Neural crest cell (in vitro differentiated cells): ENCODE measurements around the gene PMEPA1. TPM values are rescaled to one million over a fixed set of nuclear protein-coding genes. Genes with fewer than 3 reads are reported as not detected.
A peak's percentile ranks its signal among the peaks of the same experiment; 100 is the strongest.

Source experiments
- DNase-seq: peaks from one replicate; pipeline ENCODE4 v3.0.0; 2021; ENCODE audit warnings: low read depth, mixed read lengths, low spot score
- H3K27ac Mint-ChIP-seq: one replicate; pipeline ENCODE4 v1.8.0; 2021; ENCODE audit warnings: mild to moderate bottlenecking, mixed read lengths; ENCODE audit not compliant: unreplicated experiment
- H3K27me3 Mint-ChIP-seq: 2 replicates; pipeline ENCODE4 v1.8.0; 2021; ENCODE audit warnings: low read depth, mild to moderate bottlenecking, mixed read lengths
- H3K36me3 Mint-ChIP-seq: 2 replicates; pipeline ENCODE4 v1.8.0; 2021; ENCODE audit warnings: low read depth, mild to moderate bottlenecking, mixed read lengths
- H3K4me1 Mint-ChIP-seq: 2 replicates; pipeline ENCODE4 v1.8.0; 2021; ENCODE audit warnings: mixed read lengths
- H3K4me3 Mint-ChIP-seq: one replicate; pipeline ENCODE4 v1.8.0; 2021; ENCODE audit warnings: mild to moderate bottlenecking, mixed read lengths
- H3K9me3 Mint-ChIP-seq: 2 replicates; pipeline ENCODE4 v1.8.0; 2021; ENCODE audit warnings: mixed read lengths
- CTCF ChIP-seq: fragments of 200-600 bp; sonication (generic); conservative IDR thresholded peaks from 2 replicates; pipeline ENCODE4 v1.5.0; 2021; ENCODE audit warnings: antibody characterized with exemption, mild to moderate bottlenecking
- total RNA-seq: library from RNA; stranded (reverse); gene quantifications from 2 replicates; pipeline ENCODE4 v1.2.1, GENCODE V29; 2021

The PMEPA1 gene
- total RNA-seq, 1 donor from 2014 or later: 3.2 TPM

- Mint-ChIP-seq H3K27me3 (peaks cover 84% of the 10 kb centered on the region), H3K4me3 (peak overlapping the region; percentile 1), H3K9me3 (no peaks in the 10 kb centered on the region), H3K4me1 (peaks cover 48% of the 10 kb centered on the region), H3K36me3 (no peaks in the 10 kb centered on the region), H3K27ac (no peak overlapping the region)
- TF ChIP-seq CTCF: no peak
- no peak for DNase-seq
Observed at GRCh38 chr20:57685146-57685758, 24.6 kb downstream of the PMEPA1 start.

GRCh38 chr20:57684808-57685140 lies 25.0 kb downstream of the PMEPA1 start:
- no peak for TF ChIP-seq CTCF
- peaks cover 50% of the 10 kb centered on the region for H3K4me1 Mint-ChIP-seq
- no peak overlapping the region for H3K27ac Mint-ChIP-seq
- H3K36me3 Mint-ChIP-seq: no peaks in the 10 kb centered on the region
- H3K27me3 Mint-ChIP-seq: peaks cover 87% of the 10 kb centered on the region
- no peak for DNase-seq
- peak overlapping the region; percentile 1 for H3K4me3 Mint-ChIP-seq
- H3K9me3 Mint-ChIP-seq: no peaks in the 10 kb centered on the region

GRCh38 chr20:57683881-57684807 lies 25.7 kb downstream of the PMEPA1 start:
- Mint-ChIP-seq H3K4me3 (peak overlapping the region; percentile 1), H3K36me3 (no peaks in the 10 kb centered on the region), H3K9me3 (no peaks in the 10 kb centered on the region), H3K4me1 (peaks cover 45% of the 10 kb centered on the region), H3K27me3 (peaks cover 87% of the 10 kb centered on the region), H3K27ac (no peak overlapping the region)
- TF ChIP-seq CTCF: no peak
- DNase-seq: no peak

GRCh38 chr20:57683287-57683686 lies 26.5 kb downstream of the PMEPA1 start:
- no peaks in the 10 kb centered on the region for H3K36me3 Mint-ChIP-seq
- DNase-seq: no peak
- TF ChIP-seq CTCF: no peak
- no peak overlapping the region for H3K4me3 Mint-ChIP-seq
- peaks cover 41% of the 10 kb centered on the region for H3K4me1 Mint-ChIP-seq
- H3K9me3 Mint-ChIP-seq: no peaks in the 10 kb centered on the region
- H3K27me3 Mint-ChIP-seq: peaks cover 90% of the 10 kb centered on the region
- H3K27ac Mint-ChIP-seq: no peak overlapping the region

DNA sequence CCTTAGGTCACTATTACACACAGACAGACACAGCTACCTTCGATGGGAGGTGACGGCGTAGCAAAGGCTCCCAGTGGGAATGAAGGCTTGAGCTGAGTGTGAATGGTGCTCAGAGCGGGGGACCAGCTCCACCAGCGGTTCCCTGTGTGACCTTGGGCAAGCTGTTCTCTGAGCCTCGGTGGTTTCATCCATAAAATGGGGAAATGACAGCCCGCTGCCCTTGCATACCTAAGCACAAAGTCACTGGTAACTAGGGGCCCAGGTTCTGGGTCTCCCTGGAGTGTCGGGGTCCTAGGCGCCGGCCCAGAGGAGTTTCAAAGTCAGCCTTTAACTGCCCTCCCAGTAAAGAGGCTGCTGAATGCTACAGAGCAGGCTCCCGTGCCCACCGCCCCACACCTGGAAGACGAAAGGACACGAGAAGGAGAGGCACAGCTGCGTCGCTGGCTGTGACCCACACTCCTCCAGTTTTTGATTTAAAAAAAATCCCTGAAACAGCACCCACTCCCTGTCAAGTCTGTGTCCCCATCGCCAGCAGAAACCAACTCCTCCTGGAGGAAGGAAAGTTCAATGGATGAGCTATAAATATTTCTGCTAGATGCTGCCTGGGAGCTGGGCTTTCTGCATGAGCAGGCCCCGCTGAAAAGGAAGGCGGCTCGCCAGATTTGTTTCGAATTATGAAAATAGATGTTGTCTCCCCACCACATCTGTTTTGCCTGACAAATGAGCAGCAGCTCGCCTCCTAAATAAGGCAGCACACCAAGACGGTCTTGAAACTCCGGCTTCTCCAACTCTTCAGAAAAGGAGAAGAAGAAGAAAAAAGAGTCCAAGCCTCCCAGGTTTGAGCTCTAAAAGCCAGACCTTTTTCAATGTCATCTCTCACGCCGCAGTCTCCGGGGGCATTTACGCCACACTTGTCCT lies 27.4 kb downstream of the PMEPA1 start:
- H3K4me3 Mint-ChIP-seq: no peak overlapping the region
- H3K4me1 Mint-ChIP-seq: peaks cover 41% of the 10 kb centered on the region
- no peak for TF ChIP-seq CTCF
- no peaks in the 10 kb centered on the region for H3K36me3 Mint-ChIP-seq
- peaks cover 88% of the 10 kb centered on the region for H3K27me3 Mint-ChIP-seq
- DNase-seq: no peak
- no peak overlapping the region for H3K27ac Mint-ChIP-seq
- H3K9me3 Mint-ChIP-seq: no peaks in the 10 kb centered on the region
